Trophoblast cell (in vitro differentiated cells and primary cell): Measurements from ENCODE around the gene PRPF19.
A peak's percentile ranks its signal among the peaks of the same experiment; 100 is the strongest.

ENCODE experiments used
- DNase-seq, 2 donors: peaks; one replicate each; pipeline ENCODE4 v3.0.0-alpha.2; 2016
- H2AFZ ChIP-seq: 2 replicates; pipeline ENCODE4 v1.6.1; 2013; ENCODE audit warnings: low read length, moderate library complexity, mild to moderate bottlenecking; ENCODE audit not compliant: insufficient read depth, poor library complexity
- H2AK5ac ChIP-seq: 2 replicates; pipeline ENCODE4 v1.6.1; 2013; ENCODE audit warnings: mild to moderate bottlenecking, low read length
- H2BK120ac ChIP-seq: 2 replicates; pipeline ENCODE4 v1.6.1; 2013; ENCODE audit warnings: low read length, mild to moderate bottlenecking, moderate library complexity; ENCODE audit not compliant: insufficient read depth, poor library complexity
- H2BK12ac ChIP-seq: 2 replicates; pipeline ENCODE4 v1.6.1; 2013; ENCODE audit warnings: mild to moderate bottlenecking, low read length, moderate library complexity
- H2BK5ac ChIP-seq: 2 replicates; pipeline ENCODE4 v1.6.1; 2013; ENCODE audit warnings: low read length, low read depth, moderate library complexity, mild to moderate bottlenecking; ENCODE audit not compliant: poor library complexity
- H3K14ac ChIP-seq: 2 replicates; pipeline ENCODE4 v1.6.1; 2013; ENCODE audit warnings: mild to moderate bottlenecking, low read length
- H3K18ac ChIP-seq: 2 replicates; pipeline ENCODE4 v1.6.1; 2013; ENCODE audit warnings: mild to moderate bottlenecking, low read length
- H3K23ac ChIP-seq: 2 replicates; pipeline ENCODE4 v1.6.1; 2013; ENCODE audit warnings: low read length
- H3K27ac ChIP-seq: 2 replicates; pipeline ENCODE4 v1.5.1; 2013; ENCODE audit warnings: low read depth, mild to moderate bottlenecking, inconsistent platforms, low read length, moderate library complexity
- H3K27me3 ChIP-seq: 2 replicates; pipeline ENCODE4 v1.6.1; 2013; ENCODE audit warnings: inconsistent platforms, mild to moderate bottlenecking, low read length, moderate library complexity; ENCODE audit not compliant: insufficient read depth
- H3K36me3 ChIP-seq, 2 experiments: 1 replicate in 1 of 2; 2 replicates in 1 of 2; pipeline ENCODE4 v1.6.1; 2013; ENCODE audit warnings: low read length in 2 of 2, mild to moderate bottlenecking in 2 of 2, moderate library complexity in 1 of 2; ENCODE audit not compliant: insufficient read depth in 2 of 2, control insufficient read depth in 1 of 2
- H3K4ac ChIP-seq: 2 replicates; pipeline ENCODE4 v1.6.1; 2013; ENCODE audit warnings: low read depth, mild to moderate bottlenecking, low read length, moderate library complexity
- H3K4me1 ChIP-seq, 2 experiments: 1 replicate in 1 of 2; 2 replicates in 1 of 2; pipeline ENCODE4 v1.6.1; 2013; ENCODE audit warnings: low read length in 2 of 2, mild to moderate bottlenecking in 2 of 2, moderate library complexity in 1 of 2; ENCODE audit not compliant: insufficient read depth in 2 of 2, control insufficient read depth in 1 of 2
- H3K4me2 ChIP-seq: 2 replicates; pipeline ENCODE4 v1.6.1; 2013; ENCODE audit warnings: inconsistent platforms, mild to moderate bottlenecking, low read length, moderate library complexity
- H3K4me3 ChIP-seq: 2 replicates; pipeline ENCODE4 v1.5.1; 2013; ENCODE audit warnings: mild to moderate bottlenecking, low read depth, low read length, inconsistent platforms
- H3K79me1 ChIP-seq: one replicate; pipeline ENCODE4 v1.6.1; 2013; ENCODE audit warnings: low read length
- H3K79me2 ChIP-seq: 2 replicates; pipeline ENCODE4 v1.6.1; 2013; ENCODE audit warnings: low read length, mild to moderate bottlenecking; ENCODE audit not compliant: control insufficient read depth, insufficient read depth, poor library complexity
- H3K9ac ChIP-seq: 2 replicates; pipeline ENCODE4 v1.6.1; 2013; ENCODE audit warnings: mild to moderate bottlenecking, low read length
- H3K9me3 ChIP-seq: 2 replicates; pipeline ENCODE4 v1.6.1; 2013; ENCODE audit warnings: low read depth, mild to moderate bottlenecking, control low read depth, inconsistent platforms, low read length; ENCODE audit not compliant: insufficient read depth
- H4K12ac ChIP-seq: 2 replicates; pipeline ENCODE4 v1.6.1; 2013; ENCODE audit warnings: low read depth, mild to moderate bottlenecking, low read length, moderate library complexity
- H4K8ac ChIP-seq: 2 replicates; pipeline ENCODE4 v1.6.1; 2013; ENCODE audit warnings: low read depth, mild to moderate bottlenecking, low read length, moderate library complexity
- H4K91ac ChIP-seq: one replicate; pipeline ENCODE4 v1.6.1; 2013; ENCODE audit warnings: low read depth, mild to moderate bottlenecking, low read length, moderate library complexity
- WGBS: extraction: QIAGEN DNeasy Blood & Tissue Kit; methylation state at CpG from one replicate; pipeline ENCODE4 v1.1.7; 2013; ENCODE audit warnings: missing lambda C conversion rate; ENCODE audit not compliant: insufficient read length, insufficient coverage; ENCODE audit errors: extremely low coverage; 5-methylcytosine and 5-hydroxymethylcytosine counted together

PRPF19 gene

GRCh38 chr11:60931917-60932316 is 25.5 kb upstream of the PRPF19 start:
- Histone ChIP-seq H2AK5ac (no peak overlapping the region), H3K27ac (no peak overlapping the region), H4K91ac (no peak overlapping the region), H3K4me2 (no peak overlapping the region), H3K4me1 (peaks cover 0 to 2% of the 10 kb centered on the region in 2 experiments), H3K9me3 (no peaks in the 10 kb centered on the region), H3K36me3 (peaks cover 87 to 92% of the 10 kb centered on the region in 2 experiments), H3K14ac (no peak overlapping the region), H3K18ac (no peak overlapping the region), H4K12ac (no peak overlapping the region), H3K27me3 (no peaks in the 10 kb centered on the region), H3K79me1 (no peaks in the 10 kb centered on the region), H3K79me2 (no peaks in the 10 kb centered on the region), H2BK12ac (no peak overlapping the region), H4K8ac (no peak overlapping the region), H3K4ac (no peak overlapping the region), H2BK120ac (no peak overlapping the region), H3K4me3 (peak overlapping the region; percentile 14), H3K23ac (no peak overlapping the region), H3K9ac (no peak overlapping the region), H2BK5ac (no peak overlapping the region), H2AFZ (no peak overlapping the region)
- DNase-seq: no peak
- WGBS: no CpG with 5 or more reads among the region's 9 CpGs

GRCh38 chr11:60930394-60930793 is 24.0 kb upstream of the PRPF19 start:
- Histone ChIP-seq H3K79me1 (no peaks in the 10 kb centered on the region), H3K4me2 (no peak overlapping the region), H2BK12ac (no peak overlapping the region), H3K18ac (no peak overlapping the region), H3K4ac (no peak overlapping the region), H2AK5ac (no peak overlapping the region), H3K36me3 (peaks cover 79 to 82% of the 10 kb centered on the region in 2 experiments), H3K23ac (no peak overlapping the region), H2BK120ac (no peak overlapping the region), H3K9me3 (no peaks in the 10 kb centered on the region), H4K12ac (no peak overlapping the region), H3K9ac (no peak overlapping the region), H2BK5ac (no peak overlapping the region), H3K4me3 (no peak overlapping the region), H3K27ac (no peak overlapping the region), H2AFZ (no peak overlapping the region), H4K8ac (no peak overlapping the region), H3K79me2 (peaks cover 2% of the 10 kb centered on the region), H4K91ac (no peak overlapping the region), H3K27me3 (no peaks in the 10 kb centered on the region), H3K4me1 (peaks cover 3 to 8% of the 10 kb centered on the region in 2 experiments), H3K14ac (no peak overlapping the region)
- WGBS: no CpG with 5 or more reads among the region's 4 CpGs
- no peak for DNase-seq

- no peak overlapping the region for H2BK5ac ChIP-seq
- H2AFZ ChIP-seq: no peak overlapping the region
- no peak overlapping the region for H3K4ac ChIP-seq
- WGBS: no CpG with 5 or more reads among the region's 4 CpGs
- H3K79me1 ChIP-seq: peaks cover 2% of the 10 kb centered on the region
- peaks cover 74 to 76% of the 10 kb centered on the region in 2 experiments for H3K36me3 ChIP-seq
- H4K8ac ChIP-seq: no peak overlapping the region
- H3K18ac ChIP-seq: no peak overlapping the region
- no peak overlapping the region for H3K4me3 ChIP-seq
- no peak overlapping the region for H3K9ac ChIP-seq
- no peaks in the 10 kb centered on the region for H3K9me3 ChIP-seq
- H2BK12ac ChIP-seq: no peak overlapping the region
- no peak overlapping the region for H3K23ac ChIP-seq
- DNase-seq: no peak
- H3K27ac ChIP-seq: no peak overlapping the region
- H4K91ac ChIP-seq: no peak overlapping the region
- no peak overlapping the region for H4K12ac ChIP-seq
- H3K4me2 ChIP-seq: no peak overlapping the region
- H2BK120ac ChIP-seq: no peak overlapping the region
- H3K27me3 ChIP-seq: no peaks in the 10 kb centered on the region
- no peak overlapping the region for H3K14ac ChIP-seq
- H3K4me1 ChIP-seq: peaks cover 5 to 13% of the 10 kb centered on the region in 2 experiments
- H2AK5ac ChIP-seq: no peak overlapping the region
- peaks cover 6% of the 10 kb centered on the region for H3K79me2 ChIP-seq
Observed at GRCh38 chr11:60929764-60930163, 23.4 kb upstream of the PRPF19 start.

- WGBS: no CpG with 5 or more reads among the region's 20 CpGs
- no peak overlapping the region for H2AK5ac ChIP-seq
- no peak overlapping the region for H3K27ac ChIP-seq
Observed at GRCh38 chr11:60928563-60929001, 22.2 kb upstream of the PRPF19 start.

More at GRCh38 chr11:60928563-60929001, 22.2 kb upstream of the PRPF19 start:
- Histone ChIP-seq H2BK120ac (no peak overlapping the region), H3K4ac (no peak overlapping the region), H3K79me2 (peaks cover 10% of the 10 kb centered on the region), H4K12ac (no peak overlapping the region), H3K27me3 (no peaks in the 10 kb centered on the region), H2AFZ (no peak overlapping the region), H3K4me3 (no peak overlapping the region), H4K91ac (no peak overlapping the region), H3K4me2 (no peak overlapping the region), H3K18ac (no peak overlapping the region), H3K4me1 (peaks cover 10 to 19% of the 10 kb centered on the region in 2 experiments), H2BK12ac (no peak overlapping the region), H3K36me3 (peaks cover 62 to 64% of the 10 kb centered on the region in 2 experiments), H2BK5ac (no peak overlapping the region), H3K14ac (no peak overlapping the region), H3K9me3 (no peaks in the 10 kb centered on the region), H3K23ac (no peak overlapping the region), H3K79me1 (peaks cover 10% of the 10 kb centered on the region), H4K8ac (no peak overlapping the region), H3K9ac (no peak overlapping the region)
- no peak for DNase-seq
